LHCN-M2 (cell line): ENCODE measurements around the gene DNAJC15. TPM values are rescaled to one million over a fixed set of nuclear protein-coding genes. Genes with fewer than 3 reads are reported as not detected.

ENCODE experiments used
- DNase-seq: peaks from one replicate; pipeline ENCODE4 v3.0.0-alpha.2; 2012; ENCODE audit warnings: low read depth
- total RNA-seq: library from RNA; depleted of rRNA; stranded (reverse); fragments of >200 nt; gene quantifications from 2 replicates; pipeline ENCODE4 v1.2.3, GENCODE V29; 2014

Gene DNAJC15
- total RNA-seq, 1 experiment from 2014 or later = 9.8 TPM

GRCh38 chr13:43126420-43126819 lies 103.0 kb downstream of the DNAJC15 start:
- no peak for DNase-seq

- no peak for DNase-seq
Measured at GRCh38 chr13:43127103-43127798, 103.9 kb downstream of the DNAJC15 start.

- DNase-seq = no peak
Measured at GRCh38 chr13:43127827-43128226, 104.4 kb downstream of the DNAJC15 start.

GRCh38 chr13:43128504-43128961 lies 105.1 kb downstream of the DNAJC15 start:
- DNase-seq = no peak

- no peak for DNase-seq
Measured at GRCh38 chr13:43129066-43129465, 105.7 kb downstream of the DNAJC15 start.

- DNase-seq = no peak
Measured at GRCh38 chr13:43129511-43130110, 106.2 kb downstream of the DNAJC15 start.

GRCh38 chr13:43132257-43132656 lies 108.9 kb downstream of the DNAJC15 start:
- DNase-seq = peak; percentile 20

- DNase-seq = peak; percentile 22
Measured at GRCh38 chr13:43132911-43133310, 109.5 kb downstream of the DNAJC15 start.

GRCh38 chr13:43133792-43134191 lies 110.4 kb downstream of the DNAJC15 start:
- no peak for DNase-seq

- DNase-seq = no peak
Measured at GRCh38 chr13:43134868-43135267, 111.5 kb downstream of the DNAJC15 start.

- no peak for DNase-seq
Measured at GRCh38 chr13:43135516-43135915, 112.1 kb downstream of the DNAJC15 start.

- no peak for DNase-seq
Measured at GRCh38 chr13:43136920-43137575, 113.7 kb downstream of the DNAJC15 start.

GRCh38 chr13:43139211-43139610 lies 115.8 kb downstream of the DNAJC15 start:
- no peak for DNase-seq

- DNase-seq = no peak
Measured at GRCh38 chr13:43139921-43140320, 116.5 kb downstream of the DNAJC15 start.

- no peak for DNase-seq
Measured at GRCh38 chr13:43140985-43141384, 117.6 kb downstream of the DNAJC15 start.

GRCh38 chr13:43141685-43142084 lies 118.3 kb downstream of the DNAJC15 start:
- DNase-seq = no peak

GRCh38 chr13:43143591-43143990 lies 120.2 kb downstream of the DNAJC15 start:
- no peak for DNase-seq

- no peak for DNase-seq
Measured at GRCh38 chr13:43145534-43146196, 122.3 kb downstream of the DNAJC15 start.

GRCh38 chr13:43146400-43146799 lies 123.0 kb downstream of the DNAJC15 start:
- no peak for DNase-seq

GRCh38 chr13:43150369-43151207 lies 127.2 kb downstream of the DNAJC15 start:
- DNase-seq = no peak

- DNase-seq = peak; percentile 71
Measured at GRCh38 chr13:43153436-43154090, 130.2 kb downstream of the DNAJC15 start.
